HCT116 (cell line): ENCODE measurements around the gene CACNA1A. TPM values are rescaled to one million over a fixed set of nuclear protein-coding genes. Genes with fewer than 3 reads are reported as not detected.

Experiments used
- ATAC-seq: fragments of 200-7000 bp; cut with Tn5 transposase; 2 replicates; pipeline ENCODE4 v1.9.1; 2020; ENCODE audit warnings: mild to moderate bottlenecking, moderate library complexity
- BruUV-seq: library from RNA; stranded (reverse); fragments of 400-500 nt; replicated peaks from 2 replicates; lab custom pipeline; 2021; lab: Mats Ljungman, UMichigan
- CTCF ChIA-PET: fragments of 300-600 bp; sonication (Branson Sonifier 250); formaldehyde crosslinking; loops from one replicate; lab custom pipeline; 2021; ENCODE audit warnings: antibody characterized with exemption; lab: Charles Lee
- POLR2A ChIA-PET: fragments of 300-600, 350-600 bp; sonication (Branson Sonifier 250); formaldehyde crosslinking; loops from one replicate; lab custom pipeline; 2021; ENCODE audit warnings: antibody characterized with exemption; lab: Charles Lee
- RAD21 ChIA-PET, 2 experiments: fragments of 300-600 bp; sonication (Branson Sonifier 250); formaldehyde crosslinking; loops; one replicate each; lab custom pipeline; 2023; ENCODE audit warnings: low total read pairs in 2 of 2; ENCODE audit not compliant: uncharacterized antibody in 2 of 2, unreplicated experiment in 2 of 2, low non-redundant PET in 1 of 2; lab: Charles Lee
- DNase-seq: peaks from one replicate; pipeline ENCODE4 v3.0.0-alpha.2; 2010; ENCODE audit warnings: low read depth, low spot score
- H2AFZ ChIP-seq: fragments of 200-600 bp; shearing (Covaris generic), sonication (generic); 2 replicates; pipeline ENCODE4 v1.6.1; 2017; ENCODE audit warnings: low read depth, mixed run types, mixed read lengths, antibody characterized with exemption, low read length; ENCODE audit not compliant: poor library complexity, severe bottlenecking
- H3K27ac ChIP-seq: 2 replicates; pipeline ENCODE4 v1.5.1; 2012; ENCODE audit warnings: low read depth, low read length
- H3K27me3 ChIP-seq: fragments of 200-600 bp; sonication (generic); 2 replicates; pipeline ENCODE4 v1.6.1; 2016; ENCODE audit warnings: mixed run types, low read length, mixed read lengths; ENCODE audit not compliant: insufficient read depth
- H3K36me3 ChIP-seq, 2 experiments: fragments of 200-500 bp in 1 of 2; fragments of 200-600 bp in 1 of 2; sonication (Bioruptor generic) in 1 of 2; sonication (generic) in 1 of 2; 2 replicates each; pipeline versions ENCODE4 v1.5.1 to v1.6.1; 2014 to 2016; ENCODE audit warnings: low read length in 2 of 2, inconsistent platforms in 1 of 2, mixed read lengths in 1 of 2, mixed run types in 1 of 2; ENCODE audit not compliant: insufficient read depth in 2 of 2, control insufficient read depth in 1 of 2
- H3K4me1 ChIP-seq, 2 experiments: fragments of 200-600 bp in 1 of 2; sonication (generic) in 1 of 2; 2 replicates each; pipeline versions ENCODE4 v1.5.1 to v1.6.1; 2012 to 2017; ENCODE audit warnings: low read length in 2 of 2, inconsistent platforms in 1 of 2, mild to moderate bottlenecking in 1 of 2, mixed read lengths in 1 of 2, mixed run types in 1 of 2, moderate library complexity in 1 of 2; ENCODE audit not compliant: insufficient read depth in 2 of 2, control insufficient read depth in 1 of 2
- H3K4me2 ChIP-seq: fragments of 200-600 bp; sonication (generic); 2 replicates; pipeline ENCODE4 v1.6.1; 2017; ENCODE audit warnings: mixed run types, low read length, mixed read lengths
- H3K4me3 ChIP-seq, 2 experiments: fragments of 200-600 bp in 1 of 2; sonication (generic) in 1 of 2; replicated peaks in 1 of 2; 2 replicates each; pipeline ENCODE4 v1.5.1; 2011 to 2016; ENCODE audit warnings: low read length in 2 of 2, control low read depth in 1 of 2, low read depth in 1 of 2, mild to moderate bottlenecking in 1 of 2, mixed read lengths in 1 of 2, mixed run types in 1 of 2
- H3K79me2 ChIP-seq: fragments of 200-600 bp; sonication (generic); 2 replicates; pipeline ENCODE4 v1.6.1; 2017; ENCODE audit warnings: mild to moderate bottlenecking, mixed run types, low read length, moderate library complexity, mixed read lengths; ENCODE audit not compliant: insufficient read depth
- H3K9ac ChIP-seq: fragments of 200-600 bp; sonication (generic); 2 replicates; pipeline ENCODE4 v1.6.1; 2016; ENCODE audit warnings: low read length, mixed read lengths
- H3K9me2 ChIP-seq: fragments of 200-600 bp; sonication (generic), shearing (Covaris generic); 2 replicates; pipeline ENCODE4 v1.6.1; 2017; ENCODE audit warnings: mixed run types, mild to moderate bottlenecking, moderate library complexity; ENCODE audit not compliant: insufficient read depth
- H3K9me3 ChIP-seq, 2 experiments: fragments of 200-500 bp in 1 of 2; fragments of 200-600 bp in 1 of 2; sonication (Bioruptor generic) in 1 of 2; sonication (generic) in 1 of 2; 2 replicates each; pipeline ENCODE4 v1.6.1; 2014 to 2017; ENCODE audit warnings: low read length in 2 of 2, mixed read lengths in 2 of 2, inconsistent platforms in 1 of 2, low read depth in 1 of 2, mild to moderate bottlenecking in 1 of 2, mixed run types in 1 of 2, moderate library complexity in 1 of 2; ENCODE audit not compliant: control insufficient read depth in 1 of 2, insufficient read depth in 1 of 2
- H4K20me1 ChIP-seq: fragments of 200-600 bp; sonication (generic), shearing (Covaris generic); 2 replicates; pipeline ENCODE4 v1.6.1; 2017; ENCODE audit warnings: mixed run types, mild to moderate bottlenecking, moderate library complexity; ENCODE audit not compliant: insufficient read depth
- CBX3 ChIP-seq: IDR thresholded peaks from 2 replicates; pipeline ENCODE4 v1.6.1; 2012; ENCODE audit warnings: low read depth
- ELF1 ChIP-seq: IDR thresholded peaks from 2 replicates; pipeline ENCODE4 v1.6.1; 2012; ENCODE audit warnings: low read depth, borderline replicate concordance
- EZH2phosphoT487 ChIP-seq: fragments of 200-600 bp; IDR thresholded peaks from 2 replicates; pipeline ENCODE4 v1.6.1; 2018; ENCODE audit warnings: antibody characterized with exemption, borderline replicate concordance
- JUND ChIP-seq: IDR thresholded peaks from 2 replicates; pipeline ENCODE4 v1.6.1; 2012
- POLR2A ChIP-seq: IDR thresholded peaks from 2 replicates; pipeline ENCODE4 v1.7.0; 2011; ENCODE audit warnings: borderline replicate concordance; ENCODE audit not compliant: insufficient read depth, insufficient read length; ENCODE audit errors: extremely low read depth
- POLR2AphosphoS5 ChIP-seq: IDR thresholded peaks from 2 replicates; pipeline ENCODE4 v1.6.1; 2011; ENCODE audit warnings: mild to moderate bottlenecking, low read depth, low read length, moderate library complexity
- RAD21 ChIP-seq: IDR thresholded peaks from 2 replicates; pipeline ENCODE4 v1.6.1; 2012; ENCODE audit warnings: low read depth, mild to moderate bottlenecking
- SIN3A ChIP-seq: IDR thresholded peaks from 2 replicates; pipeline ENCODE4 v1.6.1; 2012; ENCODE audit warnings: low read depth
- SRF ChIP-seq: IDR thresholded peaks from 2 replicates; pipeline ENCODE4 v1.6.1; 2012; ENCODE audit warnings: low read depth
- YY1 ChIP-seq: IDR thresholded peaks from 2 replicates; pipeline ENCODE4 v1.6.1; 2011; ENCODE audit warnings: low read length, low read depth, moderate library complexity, mild to moderate bottlenecking; ENCODE audit not compliant: insufficient replicate concordance; ENCODE audit errors: extremely low read depth
- ZFX ChIP-seq: fragments of 450-650 bp; IDR thresholded peaks from 2 replicates; pipeline ENCODE4 v1.6.1; 2017
- intact Hi-C: fragments of 100-400 bp; cut with micrococcal nuclease; formaldehyde crosslinking; loops from 2 replicates; pipeline ENCODE4 v1.10.0; 2022
- total RNA-seq: library from RNA; stranded (reverse); gene quantifications from one replicate; pipeline ENCODE4 v1.2.1, GENCODE V29; 2021; ENCODE audit not compliant: unreplicated experiment
- TF ChIP-seq, protein P1 (sequence below): IDR thresholded peaks from 2 replicates; pipeline ENCODE4 v1.6.1; 2012
- TF ChIP-seq, protein P2 (sequence below), 3 experiments: fragments of 200-600 bp in 1 of 3; sonication (generic) in 1 of 3; IDR thresholded peaks in 2 of 3; conservative IDR thresholded peaks in 1 of 3; 2 replicates each; pipeline ENCODE4 v1.5.1; 2012 to 2017; ENCODE audit warnings: low read depth in 2 of 3, low read length in 2 of 3, antibody characterized with exemption in 1 of 3, borderline replicate concordance in 1 of 3, control low read depth in 1 of 3, mild to moderate bottlenecking in 1 of 3, mixed read lengths in 1 of 3, mixed run types in 1 of 3, moderate library complexity in 1 of 3; ENCODE audit not compliant: insufficient read depth in 1 of 3
- TF ChIP-seq, protein P3 (sequence below): IDR thresholded peaks from 2 replicates; pipeline ENCODE4 v1.6.1; 2012
- TF ChIP-seq, protein P4 (sequence below): IDR thresholded peaks from 2 replicates; pipeline ENCODE4 v1.6.1; 2012; ENCODE audit warnings: low read depth
- TF ChIP-seq, protein P5 (sequence below): IDR thresholded peaks from 2 replicates; pipeline ENCODE4 v1.6.1; 2011; ENCODE audit warnings: mild to moderate bottlenecking, low read length, moderate library complexity; ENCODE audit not compliant: insufficient replicate concordance; ENCODE audit errors: extremely low read depth

CACNA1A gene
- total RNA-seq, 1 experiment from 2014 or later, result 7.5 TPM

DNA sequence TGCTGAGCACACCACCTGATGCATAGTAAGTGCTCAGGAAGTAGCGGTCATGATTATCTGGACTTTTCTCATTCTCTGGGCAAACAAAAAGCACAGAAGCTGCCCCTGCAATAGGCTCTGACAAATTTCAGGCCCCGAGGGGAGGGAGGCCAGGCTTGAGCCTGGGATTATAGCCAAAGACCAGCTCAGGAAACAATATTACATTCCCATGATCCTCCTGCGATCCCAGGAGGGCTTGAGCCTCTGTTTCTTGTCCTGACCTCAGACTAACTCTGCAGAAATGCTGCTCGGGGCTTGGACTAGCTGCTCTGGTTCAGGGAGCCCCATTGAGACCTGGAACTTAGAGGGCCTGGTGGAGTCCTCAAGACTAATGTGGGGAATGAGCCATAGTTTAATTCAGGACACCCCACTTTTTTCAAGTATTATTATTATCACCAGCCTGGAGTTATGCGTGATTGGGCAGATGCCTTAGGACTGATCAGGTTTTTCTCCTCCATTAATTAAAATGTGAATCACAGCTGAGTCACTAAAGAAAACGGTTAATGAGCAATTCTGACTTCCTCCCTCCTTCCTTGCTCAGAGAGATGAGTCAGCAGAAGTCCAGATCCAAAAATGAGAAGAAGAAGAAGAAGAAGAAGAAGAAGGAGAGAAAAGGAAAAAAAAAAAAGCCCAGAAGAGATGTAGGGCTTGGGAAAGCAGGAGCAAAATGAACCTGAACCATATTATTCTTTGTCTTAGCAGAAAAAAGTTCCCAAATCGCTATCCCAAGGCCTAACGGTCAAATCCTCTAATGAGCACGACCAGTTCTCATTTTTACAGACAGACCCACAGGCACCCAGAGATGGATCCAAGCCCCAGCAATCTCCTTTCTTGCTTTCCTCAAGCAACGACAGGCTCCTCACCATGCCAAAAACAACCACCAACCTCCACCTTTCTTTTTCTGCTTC lies 107.2 kb downstream of the CACNA1A start:
- no peaks in the 10 kb centered on the region for H3K9me2 ChIP-seq
- RAD21 ChIA-PET, result interaction anchor here in 1 of 2 experiments (0.6 to 1.0 kb wide), 2 partner anchors 28 to 63 kb away, joined by 3 to 8 read pairs; no protein-coding TSS in a partner anchor
- H3K9ac ChIP-seq, result peak overlapping the region; percentile 53
- H3K36me3 ChIP-seq, result no peaks in the 10 kb centered on the region
- no peaks in the 10 kb centered on the region for H3K27me3 ChIP-seq
- no peaks in the 10 kb centered on the region for H3K79me2 ChIP-seq
- H3K4me3 ChIP-seq, result peak overlapping the region in 1 of 2 experiments; percentile 48; a peak in 3 of 4 replicates
- peak overlapping the region; percentile 91 for H3K27ac ChIP-seq
- peak overlapping the region; percentile 75 for H3K4me2 ChIP-seq
- CTCF ChIA-PET, result interaction anchor here (0.9 to 1.0 kb wide), 2 partner anchors 121 to 434 kb away, joined by 3 read pairs; no protein-coding TSS in a partner anchor
- POLR2A ChIA-PET, result interaction anchor here (0.7 to 1.3 kb wide), 3 partner anchors 23 to 43 kb away, joined by 3 read pairs; no protein-coding TSS in a partner anchor
- peaks cover 24 to 60% of the 10 kb centered on the region in 2 experiments for H3K4me1 ChIP-seq
- DNase-seq (peak; percentile 80), ATAC-seq (peak; percentile 77)
- H2AFZ ChIP-seq, result peak overlapping the region; percentile 24
- intact Hi-C loops, result no loop called here
- TSS peak; percentile 48 for BruUV-seq
- H3K9me3 ChIP-seq, result peaks cover 0 to 4% of the 10 kb centered on the region in 2 experiments; a peak in 1 of 4 replicates
- no peaks in the 10 kb centered on the region for H4K20me1 ChIP-seq
- TF ChIP-seq RAD21 (no peak; the same call in 1 of the 2 replicates), SIN3A (0 out of 2 replicates have a peak, but pooled peaks have one; percentile 19), POLR2AphosphoS5 (peak; percentile 58), SRF (peak; percentile 82; the same call in 1 of the 2 replicates), ZFX (no peak), CBX3 (peak; percentile 42), JUND (peak; percentile 89), POLR2A (no peak), EZH2phosphoT487 (no peak), YY1 (no peak), ELF1 (no peak)
- TF ChIP-seq, protein P1, sequence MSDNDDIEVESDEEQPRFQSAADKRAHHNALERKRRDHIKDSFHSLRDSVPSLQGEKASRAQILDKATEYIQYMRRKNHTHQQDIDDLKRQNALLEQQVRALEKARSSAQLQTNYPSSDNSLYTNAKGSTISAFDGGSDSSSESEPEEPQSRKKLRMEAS, result peak; percentile 46
- TF ChIP-seq, protein P2, sequence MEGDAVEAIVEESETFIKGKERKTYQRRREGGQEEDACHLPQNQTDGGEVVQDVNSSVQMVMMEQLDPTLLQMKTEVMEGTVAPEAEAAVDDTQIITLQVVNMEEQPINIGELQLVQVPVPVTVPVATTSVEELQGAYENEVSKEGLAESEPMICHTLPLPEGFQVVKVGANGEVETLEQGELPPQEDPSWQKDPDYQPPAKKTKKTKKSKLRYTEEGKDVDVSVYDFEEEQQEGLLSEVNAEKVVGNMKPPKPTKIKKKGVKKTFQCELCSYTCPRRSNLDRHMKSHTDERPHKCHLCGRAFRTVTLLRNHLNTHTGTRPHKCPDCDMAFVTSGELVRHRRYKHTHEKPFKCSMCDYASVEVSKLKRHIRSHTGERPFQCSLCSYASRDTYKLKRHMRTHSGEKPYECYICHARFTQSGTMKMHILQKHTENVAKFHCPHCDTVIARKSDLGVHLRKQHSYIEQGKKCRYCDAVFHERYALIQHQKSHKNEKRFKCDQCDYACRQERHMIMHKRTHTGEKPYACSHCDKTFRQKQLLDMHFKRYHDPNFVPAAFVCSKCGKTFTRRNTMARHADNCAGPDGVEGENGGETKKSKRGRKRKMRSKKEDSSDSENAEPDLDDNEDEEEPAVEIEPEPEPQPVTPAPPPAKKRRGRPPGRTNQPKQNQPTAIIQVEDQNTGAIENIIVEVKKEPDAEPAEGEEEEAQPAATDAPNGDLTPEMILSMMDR (IDR thresholded peaks at IDR 0.05 in 2 of 3, conservative IDR thresholded peaks at IDR 0.05 in 1 of 3; ENCODE audit: borderline replicate concordance in 1 of 3, insufficient read depth in 1 of 3, low read depth in 2 of 3, low read length in 2 of 3), result no peak
- TF ChIP-seq, protein P3, sequence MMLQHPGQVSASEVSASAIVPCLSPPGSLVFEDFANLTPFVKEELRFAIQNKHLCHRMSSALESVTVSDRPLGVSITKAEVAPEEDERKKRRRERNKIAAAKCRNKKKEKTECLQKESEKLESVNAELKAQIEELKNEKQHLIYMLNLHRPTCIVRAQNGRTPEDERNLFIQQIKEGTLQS, result no peak
- TF ChIP-seq, protein P4, sequence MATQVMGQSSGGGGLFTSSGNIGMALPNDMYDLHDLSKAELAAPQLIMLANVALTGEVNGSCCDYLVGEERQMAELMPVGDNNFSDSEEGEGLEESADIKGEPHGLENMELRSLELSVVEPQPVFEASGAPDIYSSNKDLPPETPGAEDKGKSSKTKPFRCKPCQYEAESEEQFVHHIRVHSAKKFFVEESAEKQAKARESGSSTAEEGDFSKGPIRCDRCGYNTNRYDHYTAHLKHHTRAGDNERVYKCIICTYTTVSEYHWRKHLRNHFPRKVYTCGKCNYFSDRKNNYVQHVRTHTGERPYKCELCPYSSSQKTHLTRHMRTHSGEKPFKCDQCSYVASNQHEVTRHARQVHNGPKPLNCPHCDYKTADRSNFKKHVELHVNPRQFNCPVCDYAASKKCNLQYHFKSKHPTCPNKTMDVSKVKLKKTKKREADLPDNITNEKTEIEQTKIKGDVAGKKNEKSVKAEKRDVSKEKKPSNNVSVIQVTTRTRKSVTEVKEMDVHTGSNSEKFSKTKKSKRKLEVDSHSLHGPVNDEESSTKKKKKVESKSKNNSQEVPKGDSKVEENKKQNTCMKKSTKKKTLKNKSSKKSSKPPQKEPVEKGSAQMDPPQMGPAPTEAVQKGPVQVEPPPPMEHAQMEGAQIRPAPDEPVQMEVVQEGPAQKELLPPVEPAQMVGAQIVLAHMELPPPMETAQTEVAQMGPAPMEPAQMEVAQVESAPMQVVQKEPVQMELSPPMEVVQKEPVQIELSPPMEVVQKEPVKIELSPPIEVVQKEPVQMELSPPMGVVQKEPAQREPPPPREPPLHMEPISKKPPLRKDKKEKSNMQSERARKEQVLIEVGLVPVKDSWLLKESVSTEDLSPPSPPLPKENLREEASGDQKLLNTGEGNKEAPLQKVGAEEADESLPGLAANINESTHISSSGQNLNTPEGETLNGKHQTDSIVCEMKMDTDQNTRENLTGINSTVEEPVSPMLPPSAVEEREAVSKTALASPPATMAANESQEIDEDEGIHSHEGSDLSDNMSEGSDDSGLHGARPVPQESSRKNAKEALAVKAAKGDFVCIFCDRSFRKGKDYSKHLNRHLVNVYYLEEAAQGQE, result no peak
- TF ChIP-seq, protein P5, sequence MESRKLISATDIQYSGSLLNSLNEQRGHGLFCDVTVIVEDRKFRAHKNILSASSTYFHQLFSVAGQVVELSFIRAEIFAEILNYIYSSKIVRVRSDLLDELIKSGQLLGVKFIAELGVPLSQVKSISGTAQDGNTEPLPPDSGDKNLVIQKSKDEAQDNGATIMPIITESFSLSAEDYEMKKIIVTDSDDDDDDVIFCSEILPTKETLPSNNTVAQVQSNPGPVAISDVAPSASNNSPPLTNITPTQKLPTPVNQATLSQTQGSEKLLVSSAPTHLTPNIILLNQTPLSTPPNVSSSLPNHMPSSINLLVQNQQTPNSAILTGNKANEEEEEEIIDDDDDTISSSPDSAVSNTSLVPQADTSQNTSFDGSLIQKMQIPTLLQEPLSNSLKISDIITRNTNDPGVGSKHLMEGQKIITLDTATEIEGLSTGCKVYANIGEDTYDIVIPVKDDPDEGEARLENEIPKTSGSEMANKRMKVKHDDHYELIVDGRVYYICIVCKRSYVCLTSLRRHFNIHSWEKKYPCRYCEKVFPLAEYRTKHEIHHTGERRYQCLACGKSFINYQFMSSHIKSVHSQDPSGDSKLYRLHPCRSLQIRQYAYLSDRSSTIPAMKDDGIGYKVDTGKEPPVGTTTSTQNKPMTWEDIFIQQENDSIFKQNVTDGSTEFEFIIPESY, result no peak
